MM.1S (cell line): ENCODE results near the gene LTBP3.
"Not testable (repeated sequence)": the region's sequence is repeated elsewhere in the genome, so short reads cannot be mapped to it uniquely, and the experiment has no call there.

ENCODE experiments used
- DNase-seq: peaks from one replicate; pipeline ENCODE4 v3.0.0-alpha.2; 2015
- H2AFZ ChIP-seq: fragments of 300-600 bp; sonication (generic); 2 replicates; pipeline ENCODE4 v1.6.0; 2016; ENCODE audit warnings: antibody characterized with exemption, low read length
- H3F3A ChIP-seq: fragments of 300-600 bp; sonication (generic); 2 replicates; pipeline ENCODE4 v1.6.1; 2016; ENCODE audit warnings: mild to moderate bottlenecking, antibody characterized with exemption, low read length, moderate library complexity, mixed read lengths; ENCODE audit not compliant: insufficient read depth
- H3K27ac ChIP-seq: fragments of 300-600 bp; sonication (generic); 2 replicates; pipeline ENCODE4 v1.5.1; 2016; ENCODE audit warnings: mild to moderate bottlenecking, low read length
- H3K27me3 ChIP-seq: fragments of 300-600 bp; sonication (generic); replicated peaks from 2 replicates; pipeline ENCODE4 v1.6.0; 2016; ENCODE audit warnings: low read length; ENCODE audit not compliant: insufficient read depth
- H3K36me3 ChIP-seq: fragments of 300-600 bp; sonication (generic); replicated peaks from 2 replicates; pipeline ENCODE4 v1.6.1; 2016; ENCODE audit warnings: mild to moderate bottlenecking, low read length, mixed read lengths; ENCODE audit not compliant: insufficient read depth
- H3K4me1 ChIP-seq: fragments of 300-600 bp; sonication (generic); 2 replicates; pipeline ENCODE4 v1.6.1; 2016; ENCODE audit warnings: low read length, mixed read lengths
- H3K4me2 ChIP-seq: fragments of 300-600 bp; sonication (generic); 2 replicates; pipeline ENCODE4 v1.6.0; 2016; ENCODE audit warnings: low read depth, low read length
- H3K4me3 ChIP-seq: fragments of 300-600 bp; sonication (generic); 2 replicates; pipeline ENCODE4 v1.5.1; 2016; ENCODE audit warnings: low read length, mixed read lengths
- H3K79me2 ChIP-seq: fragments of 300-600 bp; sonication (generic); 2 replicates; pipeline ENCODE4 v1.6.1; 2016; ENCODE audit warnings: mixed run types, low read length, mixed read lengths
- H3K9ac ChIP-seq: fragments of 300-600 bp; sonication (generic); 2 replicates; pipeline ENCODE4 v1.6.1; 2016; ENCODE audit warnings: low read length, mixed read lengths
- H3K9me2 ChIP-seq: fragments of 300-600 bp; sonication (generic); replicated peaks from 2 replicates; pipeline ENCODE4 v1.6.1; 2016; ENCODE audit warnings: mild to moderate bottlenecking, low read length, mixed read lengths; ENCODE audit not compliant: insufficient read depth
- H3K9me3 ChIP-seq: fragments of 300-600 bp; sonication (generic); replicated peaks from 2 replicates; pipeline ENCODE4 v1.6.1; 2016; ENCODE audit warnings: mild to moderate bottlenecking, low read length, mixed read lengths; ENCODE audit not compliant: insufficient read depth
- H4K20me1 ChIP-seq: fragments of 300-600 bp; sonication (generic); 2 replicates; pipeline ENCODE4 v1.6.1; 2016; ENCODE audit warnings: mild to moderate bottlenecking, low read length, moderate library complexity, mixed read lengths; ENCODE audit not compliant: insufficient read depth
- CTCF ChIP-seq: fragments of 300-600 bp; sonication (generic); IDR thresholded peaks from 2 replicates; pipeline ENCODE4 v1.5.1; 2016; ENCODE audit warnings: antibody characterized with exemption, low read length, mixed read lengths
- EZH2 ChIP-seq: fragments of 300-600 bp; sonication (generic); optimal IDR thresholded peaks from 2 replicates; pipeline ENCODE3; 2017; ENCODE audit warnings: low read depth, mild to moderate bottlenecking, antibody characterized with exemption, low read length, mixed read lengths
- EZH2phosphoT487 ChIP-seq: fragments of 300-600 bp; sonication (generic); IDR thresholded peaks from 2 replicates; pipeline ENCODE4 v1.6.1; 2018; ENCODE audit warnings: antibody characterized with exemption, low read length

LTBP3 gene

DNA sequence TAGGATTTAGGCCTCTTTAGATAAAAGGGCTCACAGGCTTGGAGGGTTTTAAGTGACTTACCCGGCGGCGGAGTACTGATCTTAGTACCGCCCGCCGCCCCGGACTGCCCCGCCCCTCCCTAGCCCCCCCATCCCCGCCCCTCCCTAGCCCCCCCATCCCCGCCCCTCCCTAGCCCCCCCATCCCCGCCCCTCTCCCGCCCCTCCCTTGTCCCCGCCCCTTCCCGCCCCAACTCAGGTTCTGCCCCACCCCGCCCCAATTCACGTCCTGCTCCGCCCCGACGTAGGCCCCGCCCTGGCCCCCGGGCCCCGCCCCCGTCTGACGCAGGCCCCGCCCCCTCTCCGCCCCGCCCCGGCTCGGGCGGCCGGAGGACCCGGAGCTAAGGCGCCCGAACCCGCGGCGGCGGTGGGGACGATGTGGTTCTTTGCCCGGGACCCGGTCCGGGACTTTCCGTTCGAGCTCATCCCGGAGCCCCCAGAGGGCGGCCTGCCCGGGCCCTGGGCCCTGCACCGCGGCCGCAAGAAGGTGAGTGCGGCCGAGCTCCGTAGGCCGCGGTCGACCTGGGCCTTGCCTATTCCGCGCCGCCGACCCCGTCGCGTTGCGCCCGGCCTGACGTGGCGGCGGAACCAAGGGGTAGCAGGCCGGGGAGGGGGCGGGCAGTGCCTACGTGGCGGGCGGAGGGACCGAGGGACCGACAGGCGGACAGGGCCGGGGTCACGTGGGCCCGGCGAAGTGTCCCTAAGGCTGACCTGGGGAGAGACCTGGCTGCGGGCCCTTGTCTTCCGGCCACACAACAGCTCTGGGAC is 33.2 kb downstream of the LTBP3 start, which contains the start of gene SCYL1:
TSS of gene SCYL1 (plus strand) at position 343 of the 805 bp plus-strand sequence. CDS start at position 414, 71 bp downstream.
- Histone ChIP-seq H3K79me2 (peaks cover 28% of the 10 kb centered on the region), H3F3A (no peaks in the 10 kb centered on the region), H4K20me1 (no peaks in the 10 kb centered on the region), H3K4me3 (peak within 1 kb of the TSS; percentile 100), H3K36me3 (no peaks in the 10 kb centered on the region), H3K27me3 (no peaks in the 10 kb centered on the region), H3K4me2 (peak within 1 kb of the TSS; percentile 97), H3K4me1 (peaks cover 9% of the 10 kb centered on the region), H3K9me2 (no peaks in the 10 kb centered on the region), H2AFZ (peak within 1 kb of the TSS; percentile 83), H3K9ac (peak within 1 kb of the TSS; percentile 96), H3K27ac (peak within 1 kb of the TSS; percentile 29; the same call in 1 of the 2 replicates), H3K9me3 (no peaks in the 10 kb centered on the region)
- TF ChIP-seq EZH2phosphoT487 (no peak), CTCF (no peak), EZH2 (no peak)
- DNase-seq: peak; percentile 68

GRCh38 chr11:65524014-65524740 is 34.0 kb downstream of the LTBP3 start:
- H3K9ac ChIP-seq: no peak overlapping the region
- DNase-seq: no peak

GRCh38 chr11:65523631-65523968 is 34.6 kb downstream of the LTBP3 start:
- not testable (repeated sequence) for H3K4me3 ChIP-seq, H2AFZ ChIP-seq, H3K9me2 ChIP-seq, H4K20me1 ChIP-seq, H3K4me1 ChIP-seq, H3K27ac ChIP-seq, DNase-seq, H3K9ac ChIP-seq, H3K36me3 ChIP-seq, H3K27me3 ChIP-seq, H3K4me2 ChIP-seq, H3K9me3 ChIP-seq, H3F3A ChIP-seq
- peaks cover 28% of the 10 kb centered on the region for H3K79me2 ChIP-seq

More at GRCh38 chr11:65524014-65524740, 34.0 kb downstream of the LTBP3 start:
- peaks cover 28% of the 10 kb centered on the region for H3K79me2 ChIP-seq
- H4K20me1 ChIP-seq: no peaks in the 10 kb centered on the region
- H3K4me1 ChIP-seq: peaks cover 9% of the 10 kb centered on the region
- H3F3A ChIP-seq: no peaks in the 10 kb centered on the region
- H2AFZ ChIP-seq: peak overlapping the region; percentile 53; the same call in 1 of the 2 replicates
- H3K27ac ChIP-seq: no peak overlapping the region
- no peaks in the 10 kb centered on the region for H3K36me3 ChIP-seq
- no peaks in the 10 kb centered on the region for H3K27me3 ChIP-seq
- no peaks in the 10 kb centered on the region for H3K9me3 ChIP-seq
- peak overlapping the region; percentile 32; the same call in 1 of the 2 replicates for H3K4me2 ChIP-seq
- H3K4me3 ChIP-seq: peak overlapping the region; percentile 25; the same call in 1 of the 2 replicates
- no peak for TF ChIP-seq EZH2phosphoT487
- TF ChIP-seq EZH2: no peak
- TF ChIP-seq CTCF: no peak
- H3K9me2 ChIP-seq: no peaks in the 10 kb centered on the region

- not testable (repeated sequence) for H3K36me3 ChIP-seq, H3K9ac ChIP-seq, H4K20me1 ChIP-seq, H3K27ac ChIP-seq, H2AFZ ChIP-seq, H3K4me3 ChIP-seq, H3K4me1 ChIP-seq, H3F3A ChIP-seq, DNase-seq, H3K9me2 ChIP-seq, H3K4me2 ChIP-seq, H3K27me3 ChIP-seq, H3K9me3 ChIP-seq
- H3K79me2 ChIP-seq: peaks cover 27% of the 10 kb centered on the region
Measured at GRCh38 chr11:65522718-65523630, 35.2 kb downstream of the LTBP3 start.

DNA sequence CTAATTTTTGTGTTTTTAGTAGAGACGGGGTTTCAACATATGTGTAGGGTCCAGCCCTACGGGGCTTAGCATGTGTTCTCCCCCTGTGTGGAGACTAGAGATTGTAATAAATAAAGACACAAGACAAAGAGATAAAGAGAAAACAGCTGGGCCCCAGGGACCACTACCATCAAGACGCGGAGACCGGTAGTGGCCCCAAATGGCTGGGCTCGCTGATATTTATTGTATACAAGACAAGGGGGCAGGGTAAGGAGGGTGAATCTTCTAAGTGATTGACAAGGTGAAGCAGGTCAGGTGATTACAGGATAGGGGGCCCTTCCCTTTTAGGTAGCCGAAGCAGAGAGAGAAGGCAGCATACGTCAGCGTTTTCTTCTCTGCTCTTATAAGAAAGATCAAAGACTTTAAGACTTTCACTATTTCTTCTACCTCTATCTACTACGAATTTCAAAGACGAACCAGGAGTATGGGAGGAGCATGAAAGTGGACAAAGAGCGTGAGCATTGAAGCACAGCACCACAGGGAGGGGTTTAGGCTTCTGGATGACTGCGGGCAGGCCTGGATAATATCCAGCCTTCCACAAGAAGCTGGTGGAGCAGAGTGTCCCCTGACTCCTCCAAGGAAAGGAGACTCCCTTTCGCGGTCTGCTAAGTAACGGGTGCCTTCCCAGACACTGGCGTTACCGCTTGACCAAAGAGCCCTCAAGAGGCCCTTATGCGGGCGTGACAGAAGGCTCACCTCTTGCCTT is 36.2 kb downstream of the LTBP3 start:
- H3K27ac ChIP-seq, H3K4me2 ChIP-seq, H3K9ac ChIP-seq, H3K9me3 ChIP-seq, H3K4me1 ChIP-seq, H3K36me3 ChIP-seq, DNase-seq, H3K9me2 ChIP-seq, H2AFZ ChIP-seq, H4K20me1 ChIP-seq, H3K27me3 ChIP-seq, H3F3A ChIP-seq, H3K4me3 ChIP-seq: not testable (repeated sequence)
- H3K79me2 ChIP-seq: peaks cover 20% of the 10 kb centered on the region
